HG03460 (cell line): ENCODE results near the gene SEC22A.

ENCODE experiments used
- ATAC-seq: cut with Tn5 transposase; IDR thresholded peaks from one replicate; pipeline ENCODE4 v1.9.1; 2021; ENCODE audit not compliant: unreplicated experiment

The SEC22A gene

DNA sequence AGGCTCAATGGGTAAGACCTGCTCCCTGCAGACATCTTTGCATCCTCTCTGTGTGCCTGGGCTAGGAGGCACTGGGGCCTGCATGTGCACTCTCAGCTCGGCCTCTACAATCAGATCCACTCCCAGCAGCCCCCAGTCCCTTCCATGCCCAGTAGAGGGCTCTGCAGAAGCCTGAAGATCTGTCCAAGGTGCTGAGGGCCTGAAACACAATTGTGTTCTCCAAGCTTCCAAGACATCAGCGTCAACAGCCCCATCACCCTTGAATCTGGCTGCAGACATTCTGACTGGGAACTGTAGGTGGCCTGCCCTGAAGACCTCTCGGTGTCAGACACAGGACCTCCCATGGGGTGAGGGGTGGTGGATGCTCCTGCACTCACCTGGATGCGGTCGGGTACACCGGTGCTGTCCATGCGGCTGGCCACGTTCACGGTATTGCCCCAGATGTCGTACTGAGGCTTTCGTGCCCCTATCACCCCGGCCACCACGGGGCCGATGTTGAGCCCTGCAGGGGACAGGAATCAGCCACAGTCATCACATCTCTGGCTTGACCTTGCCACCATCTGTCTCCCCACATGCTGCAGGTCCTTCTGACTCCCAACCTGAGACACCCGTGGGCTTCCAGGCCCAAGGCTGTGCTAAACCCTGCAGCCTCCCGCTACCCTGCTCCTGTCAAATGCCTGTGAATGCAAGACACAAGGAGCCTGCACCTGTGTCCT, 84.7 kb downstream of the SEC22A start:
- ATAC-seq: no peak

DNA sequence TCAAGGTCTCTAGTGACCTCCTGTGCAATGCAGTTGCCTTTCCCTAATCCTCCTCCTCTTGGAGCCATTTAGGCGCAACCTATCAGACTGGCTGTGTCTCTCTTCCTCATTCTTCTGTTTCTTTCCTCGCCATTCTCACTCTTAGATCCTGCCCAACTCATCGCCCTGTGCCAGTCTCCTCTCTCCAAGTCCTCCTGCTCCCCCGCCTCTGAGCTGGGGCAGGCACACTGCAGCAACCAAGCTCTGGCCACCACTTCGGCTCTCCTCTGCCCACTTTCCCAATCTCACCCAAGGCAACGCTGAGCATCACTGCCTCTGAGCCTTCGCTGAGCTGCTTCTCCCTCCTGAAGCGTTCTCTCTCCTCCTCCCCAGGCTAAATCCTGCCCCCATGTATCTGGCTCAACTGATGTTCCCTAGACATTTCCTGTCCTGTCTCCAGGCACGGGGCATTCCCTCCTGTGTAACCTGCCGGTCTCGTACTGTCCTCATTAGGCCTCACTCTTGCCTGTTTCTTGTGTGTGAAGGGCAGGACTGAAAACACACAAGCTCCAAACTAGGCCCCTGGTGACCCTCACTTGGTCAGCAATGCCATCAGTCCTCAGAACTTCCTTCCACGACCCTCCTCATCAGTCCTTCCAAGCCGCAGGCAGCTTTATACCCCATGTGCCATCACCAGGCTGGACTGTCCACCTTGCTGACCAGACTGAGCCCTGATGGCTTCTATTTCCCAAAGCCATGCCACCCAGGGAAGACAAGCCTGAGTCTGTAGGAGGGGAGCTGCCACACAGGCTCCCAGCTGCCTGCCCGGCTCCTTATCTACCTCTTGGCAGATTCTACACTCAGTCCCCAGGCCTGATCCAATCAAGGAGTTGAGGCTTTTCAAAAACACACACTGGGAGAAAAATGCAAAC, 85.6 kb downstream of the SEC22A start:
- no peak for ATAC-seq

DNA sequence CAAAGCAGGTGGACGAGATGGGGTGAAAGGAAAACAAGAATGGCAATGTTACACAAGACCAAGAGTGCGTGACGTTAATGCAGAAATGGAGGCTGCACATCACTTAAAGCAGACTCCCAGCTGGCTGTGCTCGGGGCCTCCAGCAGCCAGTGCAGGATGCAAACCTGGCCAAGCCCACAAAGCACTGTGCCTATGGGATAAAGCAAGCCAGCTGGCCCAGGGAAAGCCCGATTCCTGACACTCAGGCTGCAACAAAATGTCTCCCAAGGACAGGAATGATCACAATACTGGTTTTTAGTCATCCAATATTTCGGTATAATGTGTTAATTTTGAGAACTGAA, 86.2 kb downstream of the SEC22A start:
- ATAC-seq: no peak

DNA sequence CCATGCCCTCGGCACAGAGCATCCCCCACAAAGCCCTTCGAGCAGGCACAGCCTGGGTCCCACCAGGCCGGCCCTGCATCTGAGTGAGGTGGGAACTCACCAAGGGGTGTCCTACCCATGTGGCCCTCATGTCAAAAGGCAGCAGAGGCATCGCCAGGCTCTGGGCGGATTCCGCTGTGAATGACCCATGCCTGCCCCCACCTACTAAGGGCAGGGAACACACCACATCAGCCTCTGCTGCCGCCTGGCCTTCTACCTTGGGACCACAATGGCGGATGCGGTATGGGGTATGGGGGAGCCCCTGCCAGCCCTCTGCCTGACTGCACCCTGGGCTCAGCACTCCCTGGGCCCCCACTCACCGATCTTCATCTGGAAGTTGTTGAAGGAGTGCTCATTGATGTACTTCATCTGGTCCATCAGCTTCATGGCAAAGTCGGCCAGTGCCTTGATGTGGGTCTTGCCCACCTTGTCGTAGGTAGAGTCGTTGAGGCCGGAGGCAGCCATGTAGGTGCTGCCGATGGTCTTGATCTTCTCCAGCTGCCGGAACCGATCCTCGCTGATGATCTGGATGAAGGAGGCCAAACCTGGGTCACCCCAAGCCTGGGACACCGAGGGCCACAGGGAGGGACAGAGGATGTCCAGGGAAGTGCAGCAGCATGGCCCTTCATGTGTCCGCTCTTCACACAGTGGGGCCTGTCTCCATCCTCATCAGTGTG, 87.8 kb downstream of the SEC22A start:
- ATAC-seq: no peak

DNA sequence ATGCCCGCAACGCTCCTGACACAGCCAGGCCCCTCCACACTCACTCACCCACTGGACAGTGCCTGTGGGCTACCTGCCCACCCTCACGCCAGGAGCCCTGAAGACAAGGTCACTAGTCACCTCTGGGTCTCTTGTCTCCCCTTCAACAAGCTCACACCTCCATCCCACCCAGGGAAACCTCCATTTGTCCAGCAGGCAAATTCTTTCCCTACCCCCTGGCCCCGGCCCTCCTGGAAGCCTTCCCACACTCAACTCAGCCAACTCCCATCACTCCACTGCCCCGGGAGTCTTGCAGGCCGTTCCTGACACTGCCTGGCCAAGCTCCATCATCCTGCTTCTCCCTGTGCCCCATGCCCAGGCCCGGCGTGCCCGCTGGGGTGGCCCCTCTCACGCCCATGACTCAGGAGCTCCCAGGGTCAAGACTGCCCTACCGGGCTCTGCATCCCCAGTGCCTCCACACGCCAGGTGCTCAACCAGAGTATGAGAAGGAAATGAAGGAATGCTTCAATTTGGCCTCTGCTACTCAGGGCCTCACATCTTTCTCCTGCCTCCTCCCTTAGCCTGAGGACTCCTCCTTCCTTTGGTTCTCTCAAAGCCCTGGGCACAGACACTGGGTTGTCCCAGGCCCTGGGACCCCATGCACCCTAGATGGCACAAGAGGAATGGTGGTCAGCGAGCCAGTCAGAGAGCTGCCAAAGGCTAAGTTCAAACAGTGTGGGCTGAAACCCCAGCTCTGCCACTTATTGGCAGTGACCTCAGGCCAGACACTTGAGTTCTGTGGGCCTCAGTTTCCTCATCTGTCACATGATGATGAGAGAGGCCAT, 88.6 kb downstream of the SEC22A start:
- ATAC-seq: no peak

DNA sequence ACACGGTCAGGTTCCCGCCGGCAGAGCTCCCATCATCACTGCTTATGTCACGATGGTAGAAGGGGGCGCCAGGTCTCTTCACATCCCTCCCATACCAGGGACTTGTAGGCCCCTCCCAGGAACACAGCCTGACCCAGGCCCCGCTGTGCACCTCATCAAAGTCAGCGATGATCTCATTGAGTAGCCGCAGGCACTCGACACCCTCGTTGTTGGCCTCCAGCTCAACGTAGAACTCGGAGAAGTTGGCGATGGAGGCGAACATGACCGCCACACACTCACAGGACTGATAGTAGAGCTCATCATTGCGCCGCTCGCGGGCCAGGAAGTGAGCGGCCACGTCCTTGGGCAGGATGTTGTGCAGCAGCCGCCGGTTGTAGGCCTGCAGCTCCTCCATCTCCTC, 89.2 kb downstream of the SEC22A start:
- no peak for ATAC-seq

DNA sequence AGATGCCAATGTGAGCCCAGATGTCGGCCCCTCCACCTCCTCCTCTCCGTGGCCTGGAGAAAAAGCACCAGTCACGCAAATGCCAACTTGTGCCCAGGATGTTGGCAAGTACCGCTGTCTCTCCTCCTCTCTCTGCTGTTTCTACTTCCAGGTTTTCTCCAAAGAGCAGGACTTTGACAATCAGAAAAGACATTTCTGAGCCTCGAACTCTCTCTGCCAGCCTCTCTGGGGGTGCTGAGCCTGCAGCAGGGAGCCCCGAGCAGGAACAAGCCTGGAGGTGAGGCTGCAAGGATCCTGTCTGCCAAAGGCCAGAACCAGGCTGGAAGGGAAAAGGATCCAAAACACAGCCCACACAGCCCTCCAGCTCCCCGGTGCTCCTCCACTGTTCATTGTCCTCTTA, 89.7 kb downstream of the SEC22A start:
- no peak for ATAC-seq

DNA sequence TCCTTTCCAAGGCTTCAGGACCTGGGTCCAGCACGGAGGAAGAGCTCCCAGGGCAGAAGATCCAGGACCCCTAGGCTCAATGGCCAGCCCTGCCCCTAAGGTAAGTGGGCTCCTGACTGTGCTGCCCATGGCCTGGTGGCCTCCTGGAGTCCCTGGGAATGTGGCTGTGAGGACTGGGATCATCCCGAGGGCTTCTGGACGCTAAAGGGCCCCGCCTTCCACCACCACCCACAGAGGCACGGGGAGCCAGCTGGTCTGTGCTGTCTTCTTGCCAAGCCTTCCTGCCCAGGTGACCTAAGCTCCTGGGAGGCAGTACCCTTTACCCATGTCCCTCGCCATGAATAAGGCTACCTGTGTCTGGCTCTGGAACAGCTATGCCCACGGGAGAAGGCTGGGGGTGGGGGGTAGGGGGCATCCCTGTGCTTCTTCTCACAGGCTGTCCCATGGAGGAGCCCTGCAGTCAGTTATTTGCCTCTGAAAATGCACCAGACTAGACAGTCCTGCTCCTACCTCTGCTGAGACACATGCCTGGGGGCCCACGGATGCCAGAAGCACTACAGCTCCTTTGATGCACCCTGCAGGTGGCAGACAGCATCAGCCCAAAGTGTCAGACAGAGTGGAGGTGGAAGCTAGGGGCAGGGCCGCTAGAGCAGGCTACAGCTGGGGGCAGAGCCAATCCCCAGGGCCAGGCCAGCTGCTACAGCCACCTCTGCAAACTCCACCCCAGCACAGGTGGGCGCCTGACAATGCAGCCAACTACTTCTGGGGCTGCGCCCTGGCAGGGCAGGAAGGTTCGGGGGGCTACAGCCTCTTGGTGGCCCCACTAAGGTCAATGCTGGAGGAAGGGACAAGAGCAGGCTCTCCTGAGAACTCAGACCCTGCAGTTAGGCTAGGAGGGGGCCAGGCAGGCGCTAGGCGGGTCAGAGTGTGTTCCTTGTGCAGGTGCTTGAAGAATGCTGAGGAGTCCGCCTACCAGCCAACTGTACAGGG, 90.9 kb downstream of the SEC22A start:
- ATAC-seq: no peak

DNA sequence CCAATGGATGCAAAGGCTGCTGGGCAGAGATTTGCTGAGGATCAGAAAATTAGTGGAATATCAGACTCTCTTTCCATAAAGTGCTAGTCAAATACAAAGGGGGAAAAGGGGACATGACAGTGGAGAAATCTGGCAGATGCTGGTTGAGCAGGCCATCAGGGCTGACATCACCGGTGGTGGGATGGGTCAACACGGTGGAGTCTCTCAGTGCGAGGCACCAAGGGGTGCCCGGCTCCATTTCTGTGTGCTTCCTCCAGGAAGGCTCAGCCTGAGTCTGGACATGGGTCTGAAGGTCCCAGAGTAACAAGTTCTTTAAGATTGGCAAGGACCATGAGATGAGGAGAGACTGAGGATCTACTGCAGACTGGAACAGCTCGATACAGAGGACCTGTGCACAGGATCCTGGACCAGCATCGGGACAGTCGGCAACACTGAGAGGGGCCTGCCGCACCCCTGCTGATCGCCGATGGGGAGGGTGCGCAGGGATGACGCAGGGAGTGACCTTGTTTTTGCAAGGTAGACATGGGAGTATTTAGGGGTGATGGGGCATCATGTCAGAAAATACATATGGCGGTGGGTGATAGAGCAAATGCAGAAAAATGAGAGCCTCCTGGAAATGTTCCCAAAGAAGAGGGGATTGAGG, 92.7 kb downstream of the SEC22A start:
- ATAC-seq: no peak

DNA sequence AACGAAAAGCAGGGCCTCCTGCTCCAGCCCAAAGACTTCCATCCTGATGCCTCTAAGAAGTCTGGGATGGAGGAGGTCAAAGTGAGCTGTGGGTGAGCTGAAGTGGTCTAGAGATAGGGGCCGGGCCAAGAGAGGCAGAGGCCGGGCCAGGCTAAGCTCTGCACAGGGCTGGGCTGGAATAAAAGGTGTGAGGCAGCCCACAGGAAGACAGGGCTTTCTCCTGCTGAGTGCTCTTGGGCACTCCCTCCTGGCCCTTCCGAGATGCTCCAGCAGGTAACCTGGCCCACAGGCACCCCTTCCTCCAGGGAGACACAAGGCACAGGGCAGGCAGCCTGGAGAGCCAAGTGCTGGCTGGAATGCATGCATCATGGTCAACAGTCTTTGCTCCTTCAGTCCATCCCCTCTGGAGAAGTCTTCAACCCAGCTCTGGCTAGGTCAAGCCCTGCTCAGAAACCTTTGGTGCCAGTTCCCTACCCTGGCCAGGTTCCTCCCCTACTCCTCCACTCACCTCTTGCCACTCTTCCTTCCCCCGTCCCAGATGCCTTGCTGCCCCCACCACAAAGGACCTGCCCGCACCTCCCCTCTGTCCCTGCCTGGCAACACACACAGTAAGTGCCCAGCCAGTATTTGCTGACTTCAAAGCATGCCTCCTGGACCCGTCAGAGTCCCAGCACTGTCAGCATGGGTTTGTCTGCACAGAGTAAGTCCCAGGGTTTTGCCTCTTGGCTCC, 93.6 kb downstream of the SEC22A start:
- no peak for ATAC-seq

DNA sequence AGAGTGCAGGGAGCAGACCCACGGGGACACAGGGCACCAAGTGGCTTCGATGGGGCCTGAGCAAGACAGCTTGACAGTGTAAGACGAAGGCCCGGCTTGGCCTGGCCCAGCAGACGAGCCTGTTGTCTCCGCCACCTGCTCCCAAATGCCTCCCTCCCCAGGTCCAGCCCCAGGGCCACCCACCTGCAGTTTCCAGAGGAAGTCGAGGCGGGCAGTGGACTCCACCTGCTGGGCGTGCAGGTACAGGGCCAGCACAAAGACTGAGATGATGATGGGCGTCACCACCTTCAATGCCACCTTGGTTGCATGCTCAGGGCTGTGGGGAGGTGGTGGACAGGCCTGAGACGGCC, 94.1 kb downstream of the SEC22A start:
- ATAC-seq: no peak

DNA sequence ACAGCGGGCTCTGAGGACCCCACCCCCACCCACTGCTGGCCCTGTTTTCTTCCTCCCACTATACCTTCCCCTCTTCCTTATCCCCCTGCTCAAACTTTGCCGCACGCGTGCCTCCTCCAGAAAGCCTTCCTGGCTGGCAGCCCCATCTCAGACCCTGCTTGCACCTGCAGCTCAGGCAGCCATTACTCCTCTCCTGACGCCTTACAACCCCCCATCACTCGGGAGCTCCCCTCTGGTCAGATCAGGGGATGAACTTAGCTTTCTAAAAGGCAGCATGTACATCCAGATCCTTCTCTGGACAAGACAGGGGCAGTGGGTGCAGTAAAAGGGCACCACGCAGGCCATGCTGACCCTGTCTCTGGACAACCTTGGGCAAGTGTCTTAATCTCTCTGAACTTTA, 94.5 kb downstream of the SEC22A start:
- no peak for ATAC-seq

DNA sequence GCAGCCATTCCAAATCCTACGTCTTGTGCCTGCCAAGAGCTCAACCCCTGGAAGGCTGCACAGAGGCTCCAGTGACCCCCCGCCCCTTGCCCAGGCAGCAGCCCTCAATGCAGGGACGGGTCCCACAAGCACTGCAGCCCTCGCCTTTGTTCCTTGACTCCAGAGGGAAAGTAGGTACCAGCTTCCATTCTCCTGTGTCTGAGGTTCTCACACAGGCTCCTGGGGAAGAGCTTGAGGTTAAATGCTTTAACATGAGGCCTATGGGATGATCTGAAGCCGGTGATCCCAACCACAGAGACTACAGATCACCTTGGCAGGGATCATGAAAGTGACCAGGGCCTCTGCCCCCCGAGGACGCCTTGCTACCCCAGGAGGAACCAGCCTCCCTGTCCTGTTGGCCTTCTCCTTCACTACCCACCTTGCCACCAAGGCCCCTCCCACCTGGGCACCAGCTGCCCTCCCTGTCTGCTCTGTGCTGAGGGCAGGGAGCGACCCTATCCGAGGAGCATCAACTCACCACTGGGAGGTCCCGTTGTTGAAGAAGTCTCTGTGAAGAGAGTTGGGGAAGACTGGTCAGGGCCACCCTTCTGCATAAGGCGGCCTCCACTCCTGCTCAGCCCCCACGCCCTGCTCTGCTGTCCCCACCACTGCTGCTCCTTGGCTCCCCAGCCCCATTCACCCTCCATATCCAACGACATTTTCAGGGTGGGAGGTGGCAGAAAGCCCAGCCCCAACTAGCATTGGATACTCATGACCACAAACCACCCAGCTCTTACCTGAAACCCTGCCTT, 95.3 kb downstream of the SEC22A start:
- ATAC-seq: no peak

DNA sequence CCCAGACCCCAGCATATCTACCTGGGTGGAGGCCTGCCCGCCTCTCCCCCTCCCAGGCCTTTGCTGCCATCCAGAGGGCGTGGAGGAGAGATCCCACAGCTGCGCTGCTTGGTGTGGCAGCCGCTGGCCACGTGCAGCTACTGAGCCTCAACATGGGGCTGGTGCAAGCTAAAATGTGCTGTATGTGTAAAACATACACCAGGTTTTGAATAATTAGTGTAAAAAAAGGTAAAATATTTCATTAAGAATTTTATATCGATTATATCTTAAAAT, 95.8 kb downstream of the SEC22A start:
- no peak for ATAC-seq

DNA sequence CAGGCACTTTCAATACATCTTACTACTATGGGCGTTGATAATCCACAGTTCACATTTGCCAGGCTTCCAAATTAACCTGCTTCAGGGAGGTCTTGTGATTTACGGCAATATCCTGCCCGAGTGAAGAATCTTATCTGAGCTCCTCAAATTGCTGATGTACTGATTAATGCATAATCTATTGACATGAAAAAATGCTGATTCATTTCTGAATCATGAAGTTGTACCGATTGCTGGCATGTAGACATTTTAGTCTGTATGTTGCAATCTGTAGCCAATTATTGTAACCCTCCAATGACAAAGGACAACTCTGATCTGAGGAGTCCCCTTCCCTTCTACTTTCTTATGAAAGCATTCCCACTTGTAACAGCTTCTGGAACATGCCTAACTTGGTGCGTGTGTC, 97.2 kb downstream of the SEC22A start:
- ATAC-seq: no peak

DNA sequence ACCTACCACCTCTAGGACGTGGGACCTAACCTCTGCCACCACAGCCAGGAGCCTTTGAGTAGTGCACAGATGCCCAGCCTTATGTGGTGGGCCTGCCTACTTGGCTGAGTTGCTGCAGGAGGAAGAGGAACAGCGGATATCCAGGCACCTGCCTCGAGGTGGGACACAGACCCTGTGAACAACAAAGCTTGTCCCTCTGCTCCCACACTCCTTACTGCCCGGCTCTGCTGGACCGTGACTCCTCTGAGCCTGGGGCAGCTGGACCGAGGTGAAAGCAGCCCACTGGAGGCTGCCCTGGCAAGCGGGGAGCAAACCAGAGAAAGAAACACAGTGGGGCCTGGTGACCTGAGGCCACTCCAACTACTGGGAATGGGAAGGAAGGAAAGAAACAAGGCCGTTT, 97.8 kb downstream of the SEC22A start:
- ATAC-seq: no peak

DNA sequence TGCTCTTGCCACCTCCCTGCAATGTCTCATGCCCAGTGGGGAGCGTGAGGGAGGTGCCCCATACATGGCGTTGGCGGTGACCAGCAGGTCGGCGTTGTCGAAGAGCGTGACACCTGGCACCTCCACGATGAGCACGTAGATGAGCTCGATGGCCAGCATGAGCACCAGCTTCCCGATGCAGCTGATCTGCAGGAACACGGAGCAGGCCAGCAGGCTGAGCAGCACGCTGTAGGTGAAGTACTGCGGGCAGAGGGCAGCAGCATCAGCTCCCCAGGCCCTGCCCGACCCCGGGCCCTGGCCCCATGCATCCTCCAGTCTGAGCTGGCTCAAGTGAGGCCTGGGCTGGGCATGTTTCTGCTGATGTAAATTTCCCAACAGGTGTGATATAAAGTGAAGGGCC, 98.3 kb downstream of the SEC22A start:
- ATAC-seq: no peak

DNA sequence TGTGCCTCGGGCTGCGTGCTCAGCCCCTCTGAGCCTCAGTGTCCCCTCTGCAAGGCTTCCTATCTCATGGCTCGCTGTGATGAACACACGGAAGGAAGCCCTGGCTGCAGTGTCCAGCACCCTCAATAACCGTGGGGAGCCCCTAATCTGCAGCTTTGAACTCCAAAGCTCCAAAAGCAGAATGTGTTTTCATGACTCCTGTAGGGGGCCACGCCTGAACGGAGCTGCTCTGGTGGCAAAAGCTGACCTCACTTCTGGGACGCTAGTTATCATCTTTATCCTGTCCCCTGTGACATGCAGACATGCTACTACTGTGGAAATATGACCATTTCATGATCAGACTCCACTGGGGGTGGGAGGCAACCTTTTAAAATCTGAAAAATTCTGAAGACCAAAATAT, 98.8 kb downstream of the SEC22A start:
- ATAC-seq: no peak
